Measurements from ENCODE around the gene NME1.
A peak's percentile ranks its signal among the peaks of the same experiment; 100 is the strongest.
"Not testable (repeated sequence)": the region's sequence is repeated elsewhere in the genome, so short reads cannot be mapped to it uniquely, and the experiment has no call there.

The NME1 gene

GRCh38 chr17:51166987-51167931, 13.9 kb downstream of the NME1 start:
- Histone ChIP-seq H3K4me3 (ENCODE audit: low read depth, low read length, poor library complexity, severe bottlenecking) (peak overlapping the region; percentile 97), H3K27ac (ENCODE audit: low read depth, low read length, poor library complexity, severe bottlenecking) (peak overlapping the region; percentile 72), H3K9me2 (ENCODE audit: low read depth, low read length) (no peaks in the 10 kb centered on the region), H3K9ac (ENCODE audit: low read length) (peak overlapping the region; percentile 99), H3K9me3 (ENCODE audit: low read length) (no peaks in the 10 kb centered on the region), H2AFZ (ENCODE audit: low read length) (no peak overlapping the region), H3K27me3 (ENCODE audit: insufficient read depth, low read length) (no peaks in the 10 kb centered on the region), H3F3A (ENCODE audit: insufficient read depth, low read length) (no peaks in the 10 kb centered on the region), H3K4me2 (ENCODE audit: low read length) (peak overlapping the region; percentile 83), H3K4me1 (ENCODE audit: insufficient read depth, low read length, severe bottlenecking) (peaks cover 23% of the 10 kb centered on the region), H3K36me3 (ENCODE audit: insufficient read depth, low read length) (peaks cover 65% of the 10 kb centered on the region), H4K20me1 (ENCODE audit: insufficient read depth, low read length) (no peaks in the 10 kb centered on the region), H3K79me2 (ENCODE audit: insufficient read depth, low read length) (no peaks in the 10 kb centered on the region)
- TF ChIP-seq EZH2 (IDR thresholded peaks at IDR 0.05; ENCODE audit: borderline replicate concordance, low read length) (no peak), CTCF (IDR thresholded peaks at IDR 0.05; ENCODE audit: low read length) (peak; percentile 84)

- no peak overlapping the region for H3K9ac ChIP-seq (ENCODE audit: low read length)
- no peaks in the 10 kb centered on the region for H4K20me1 ChIP-seq (ENCODE audit: insufficient read depth, low read length)
- H3F3A ChIP-seq (ENCODE audit: insufficient read depth, low read length), result no peaks in the 10 kb centered on the region
These were observed 16.0 kb downstream of the NME1 start for GRCh38 chr17:51169340-51169739.

GRCh38 chr17:51170736-51171135, 17.4 kb downstream of the NME1 start:
- H3F3A ChIP-seq (ENCODE audit: insufficient read depth, low read length), result no peaks in the 10 kb centered on the region
- H3K4me3 ChIP-seq (ENCODE audit: low read depth, low read length, poor library complexity, severe bottlenecking), result no peak overlapping the region
- no peaks in the 10 kb centered on the region for H3K9me3 ChIP-seq (ENCODE audit: low read length)
- H3K79me2 ChIP-seq (ENCODE audit: insufficient read depth, low read length), result no peaks in the 10 kb centered on the region
- no peaks in the 10 kb centered on the region for H3K9me2 ChIP-seq (ENCODE audit: low read depth, low read length)
- TF ChIP-seq EZH2 (IDR thresholded peaks at IDR 0.05; ENCODE audit: borderline replicate concordance, low read length), result no peak
- TF ChIP-seq CTCF (IDR thresholded peaks at IDR 0.05; ENCODE audit: low read length), result no peak
- peaks cover 58% of the 10 kb centered on the region for H3K36me3 ChIP-seq (ENCODE audit: insufficient read depth, low read length)
- no peak overlapping the region for H3K9ac ChIP-seq (ENCODE audit: low read length)
- peaks cover 14% of the 10 kb centered on the region for H3K4me1 ChIP-seq (ENCODE audit: insufficient read depth, low read length, severe bottlenecking)
- no peak overlapping the region for H2AFZ ChIP-seq (ENCODE audit: low read length)
- no peaks in the 10 kb centered on the region for H4K20me1 ChIP-seq (ENCODE audit: insufficient read depth, low read length)
- H3K27ac ChIP-seq (ENCODE audit: low read depth, low read length, poor library complexity, severe bottlenecking), result no peak overlapping the region
- no peaks in the 10 kb centered on the region for H3K27me3 ChIP-seq (ENCODE audit: insufficient read depth, low read length)
- no peak overlapping the region for H3K4me2 ChIP-seq (ENCODE audit: low read length)

More at GRCh38 chr17:51169340-51169739, 16.0 kb downstream of the NME1 start:
- Histone ChIP-seq H3K79me2 (ENCODE audit: insufficient read depth, low read length) (no peaks in the 10 kb centered on the region), H3K36me3 (ENCODE audit: insufficient read depth, low read length) (peaks cover 61% of the 10 kb centered on the region), H3K4me1 (ENCODE audit: insufficient read depth, low read length, severe bottlenecking) (peaks cover 23% of the 10 kb centered on the region), H3K4me3 (ENCODE audit: low read depth, low read length, poor library complexity, severe bottlenecking) (no peak overlapping the region), H3K9me2 (ENCODE audit: low read depth, low read length) (no peaks in the 10 kb centered on the region), H2AFZ (ENCODE audit: low read length) (no peak overlapping the region), H3K4me2 (ENCODE audit: low read length) (no peak overlapping the region), H3K27me3 (ENCODE audit: insufficient read depth, low read length) (no peaks in the 10 kb centered on the region), H3K27ac (ENCODE audit: low read depth, low read length, poor library complexity, severe bottlenecking) (no peak overlapping the region), H3K9me3 (ENCODE audit: low read length) (no peaks in the 10 kb centered on the region)
- TF ChIP-seq EZH2 (IDR thresholded peaks at IDR 0.05; ENCODE audit: borderline replicate concordance, low read length) (no peak), CTCF (IDR thresholded peaks at IDR 0.05; ENCODE audit: low read length) (no peak)

GRCh38 chr17:51172030-51172429, 18.7 kb downstream of the NME1 start:
- Histone ChIP-seq H3K36me3 (ENCODE audit: insufficient read depth, low read length) (peaks cover 58% of the 10 kb centered on the region), H3K4me1 (ENCODE audit: insufficient read depth, low read length, severe bottlenecking) (peaks cover 11% of the 10 kb centered on the region)
- H3K9me3 ChIP-seq (ENCODE audit: low read length); H3K9me2 ChIP-seq (ENCODE audit: low read depth, low read length); H3K79me2 ChIP-seq (ENCODE audit: insufficient read depth, low read length); H3K4me2 ChIP-seq (ENCODE audit: low read length); H3K27me3 ChIP-seq (ENCODE audit: insufficient read depth, low read length); H3K9ac ChIP-seq (ENCODE audit: low read length); H4K20me1 ChIP-seq (ENCODE audit: insufficient read depth, low read length); H3K27ac ChIP-seq (ENCODE audit: low read depth, low read length, poor library complexity, severe bottlenecking); H3F3A ChIP-seq (ENCODE audit: insufficient read depth, low read length); H2AFZ ChIP-seq (ENCODE audit: low read length); H3K4me3 ChIP-seq (ENCODE audit: low read depth, low read length, poor library complexity, severe bottlenecking): not testable (repeated sequence)

All from OCI-LY1 (cell line).